ENCODE data around the gene GSC.

- TF ChIP-seq CTCF (conservative IDR thresholded peaks at IDR 0.05) (no peak), ZFX (IDR thresholded peaks at IDR 0.05) (no peak)
Measured at GRCh38 chr14:94768141-94768520, 1.8 kb downstream of the GSC start.

All from C4-2B (cell line).